Stomach (tissue), 9 donors: ENCODE data around the gene USHBP1. TPM values are rescaled to one million over a fixed set of nuclear protein-coding genes. Genes with fewer than 3 reads are reported as not detected.

Experiments used
- DNase-seq, 2 donors: peaks; one replicate each; pipeline versions ENCODE4 v3.0.0 to v3.0.0-alpha.2; 2013 to 2019
- H3K27ac ChIP-seq, 5 donors: fragments of 200-600 bp in 4 of 5; sonication (generic) in 4 of 5; one replicate each; pipeline ENCODE4 v1.5.1; 2013 to 2019; ENCODE audit warnings: mild to moderate bottlenecking in 1 of 5, moderate library complexity in 1 of 5
- H3K27me3 ChIP-seq, 3 donors: fragments of 200-600 bp; sonication (generic); one replicate each; pipeline ENCODE4 v1.5.1; 2017 to 2019; ENCODE audit warnings: mixed run types in 1 of 3
- H3K36me3 ChIP-seq, 4 donors: fragments of 200-600 bp; sonication (generic); 1 replicate in 3 of 4; 2 replicates in 1 of 4; pipeline ENCODE4 v1.5.1; 2016 to 2019
- H3K4me1 ChIP-seq, 4 donors: fragments of 200-600 bp; sonication (generic); one replicate each; pipeline ENCODE4 v1.5.1; 2016 to 2019
- H3K4me3 ChIP-seq, 4 donors: fragments of 200-600 bp; sonication (generic) in 3 of 4; one replicate each; pipeline ENCODE4 v1.5.1; 2016 to 2019; ENCODE audit warnings: mild to moderate bottlenecking in 1 of 4
- H3K9me3 ChIP-seq, 4 donors: fragments of 200-600 bp; sonication (generic); one replicate each; pipeline ENCODE4 v1.5.1; 2016 to 2019
- EP300 ChIP-seq: sonication (generic); formaldehyde crosslinking; IDR thresholded peaks from one replicate; pipeline ENCODE4 v1.6.1; 2017; ENCODE audit warnings: antibody characterized with exemption
- POLR2A ChIP-seq, 4 donors: fragments of 450-650 bp; IDR thresholded peaks; one replicate each; pipeline ENCODE4 v1.6.1; 2016; ENCODE audit warnings: antibody characterized with exemption in 4 of 4, control low read depth in 2 of 4, mild to moderate bottlenecking in 1 of 4, moderate library complexity in 1 of 4
- POLR2AphosphoS5 ChIP-seq, 3 donors: sonication (generic); formaldehyde crosslinking; IDR thresholded peaks; one replicate each; pipeline ENCODE4 v1.6.1; 2016; ENCODE audit warnings: antibody characterized with exemption in 3 of 3
- WGBS, 5 donors: extraction: QIAGEN DNeasy Blood & Tissue Kit in 3 of 5; methylation state at CpG; one replicate each; pipeline versions ENCODE4 v1.1.5 to v1.1.7; 2013 to 2018; 5-methylcytosine and 5-hydroxymethylcytosine counted together
- intact Hi-C: fragments of 100-400 bp; cut with DNase I; formaldehyde crosslinking; loops from one replicate; pipeline ENCODE4 v1.15.1; 2023; ENCODE audit warnings: low total_unique reads
- polyA plus RNA-seq, 3 donors: library from polyadenylated mRNA; stranded (reverse); fragments of 200-250 nt; gene quantifications; one replicate each; pipeline ENCODE4 v1.2.3, GENCODE V29; 2013
- total RNA-seq, 5 donors: library from RNA; depleted of rRNA; stranded (reverse); fragments of >200 nt; gene quantifications; one replicate each; pipeline versions ENCODE4 v1.1.0 to v1.2.3, GENCODE V29; 2014 to 2016
- TF ChIP-seq, protein P1 (sequence below), 7 experiments: fragments of 450-650 bp in 4 of 7; fragments of 200-600 bp in 3 of 7; sonication (generic) in 3 of 7; IDR thresholded peaks; one replicate each; pipeline ENCODE4 v1.5.1; 2016 to 2019; ENCODE audit warnings: antibody characterized with exemption in 7 of 7, control low read depth in 2 of 7, mild to moderate bottlenecking in 1 of 7
- donor health status: healthy with polysubstance abuse.
- donor health status: Bipolar disorder and iron deficiency.
- donor health status: healthy.

The USHBP1 gene
- total and polyA plus RNA-seq, 8 donors, result 2.1 to 7.7 (median 3.8) TPM; not detected in 2

DNA sequence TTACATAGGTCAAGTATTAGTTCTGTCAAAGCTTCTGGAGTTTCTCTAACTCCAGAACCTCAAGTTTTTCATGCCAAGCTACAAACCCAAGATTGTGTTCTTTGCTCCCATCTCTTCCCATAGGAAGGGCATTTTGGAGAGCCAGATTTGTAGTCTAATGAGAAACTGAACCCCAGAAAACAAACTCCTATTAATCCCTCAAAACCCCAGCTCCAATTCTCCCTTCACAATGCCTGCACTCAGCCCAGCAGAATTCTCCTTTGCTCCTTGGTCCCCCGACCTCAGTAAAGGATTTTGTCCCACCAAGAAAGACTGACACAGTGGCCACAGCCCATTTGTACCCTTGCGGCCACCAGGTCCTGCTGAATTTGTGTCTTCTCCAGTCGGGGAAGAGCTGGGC, 8.4 kb downstream of the USHBP1 start:
- intact Hi-C loops, result no loop called here
- Histone ChIP-seq H3K27me3 (no peaks in the 10 kb centered on the region), H3K4me1 (peaks cover 0 to 5% (median 0%) of the 10 kb centered on the region in 4 donors), H3K9me3 (peaks cover 0 to 9% (median 4%) of the 10 kb centered on the region in 4 donors), H3K4me3 (no peak overlapping the region), H3K27ac (no peak overlapping the region), H3K36me3 (no peaks in the 10 kb centered on the region)
- no peak for TF ChIP-seq POLR2AphosphoS5 (IDR thresholded peaks at IDR 0.05)
- no peak for TF ChIP-seq EP300
- TF ChIP-seq, protein P1, sequence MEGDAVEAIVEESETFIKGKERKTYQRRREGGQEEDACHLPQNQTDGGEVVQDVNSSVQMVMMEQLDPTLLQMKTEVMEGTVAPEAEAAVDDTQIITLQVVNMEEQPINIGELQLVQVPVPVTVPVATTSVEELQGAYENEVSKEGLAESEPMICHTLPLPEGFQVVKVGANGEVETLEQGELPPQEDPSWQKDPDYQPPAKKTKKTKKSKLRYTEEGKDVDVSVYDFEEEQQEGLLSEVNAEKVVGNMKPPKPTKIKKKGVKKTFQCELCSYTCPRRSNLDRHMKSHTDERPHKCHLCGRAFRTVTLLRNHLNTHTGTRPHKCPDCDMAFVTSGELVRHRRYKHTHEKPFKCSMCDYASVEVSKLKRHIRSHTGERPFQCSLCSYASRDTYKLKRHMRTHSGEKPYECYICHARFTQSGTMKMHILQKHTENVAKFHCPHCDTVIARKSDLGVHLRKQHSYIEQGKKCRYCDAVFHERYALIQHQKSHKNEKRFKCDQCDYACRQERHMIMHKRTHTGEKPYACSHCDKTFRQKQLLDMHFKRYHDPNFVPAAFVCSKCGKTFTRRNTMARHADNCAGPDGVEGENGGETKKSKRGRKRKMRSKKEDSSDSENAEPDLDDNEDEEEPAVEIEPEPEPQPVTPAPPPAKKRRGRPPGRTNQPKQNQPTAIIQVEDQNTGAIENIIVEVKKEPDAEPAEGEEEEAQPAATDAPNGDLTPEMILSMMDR (IDR thresholded peaks at IDR 0.05), result no peak
- no peak for TF ChIP-seq POLR2A (IDR thresholded peaks at IDR 0.05)
- no peak for DNase-seq
- WGBS, 5 donors, result 82 to 92% (median 83%) methylated on average over 3 of the region's 3 CpGs

DNA sequence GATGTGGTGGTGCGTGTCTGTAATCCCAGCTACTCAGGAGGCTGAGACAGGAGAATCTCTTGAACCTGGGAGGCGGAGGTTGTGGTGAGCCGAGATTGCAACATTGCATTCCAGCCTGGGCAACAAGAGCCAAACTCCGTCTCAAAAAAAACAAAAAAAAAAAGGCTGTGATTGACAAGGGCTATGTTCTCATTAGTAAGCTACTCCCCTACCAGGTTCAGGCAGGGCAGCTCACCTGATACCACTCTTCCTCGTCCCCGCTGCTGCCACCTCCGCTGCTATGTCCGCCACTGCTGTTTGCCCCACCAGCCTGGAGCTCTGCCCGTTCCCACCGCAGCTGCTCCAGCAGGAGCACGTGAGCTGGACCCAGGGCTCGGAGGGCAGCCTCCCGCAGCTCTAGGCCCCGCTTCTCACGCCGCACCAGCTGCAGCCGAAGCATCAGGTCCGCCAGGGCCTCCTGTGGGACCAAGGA, 9.4 kb downstream of the USHBP1 start:
- H3K27me3 ChIP-seq, result no peaks in the 10 kb centered on the region
- peaks cover 0 to 9% (median 4%) of the 10 kb centered on the region in 4 donors for H3K9me3 ChIP-seq
- peak in 1 of 2 donors; percentile 36 for DNase-seq
- H3K36me3 ChIP-seq, result no peaks in the 10 kb centered on the region
- H3K4me1 ChIP-seq, result no peaks in the 10 kb centered on the region
- no peak overlapping the region for H3K4me3 ChIP-seq
- TF ChIP-seq POLR2AphosphoS5 (IDR thresholded peaks at IDR 0.05), result no peak
- no peak for TF ChIP-seq POLR2A (IDR thresholded peaks at IDR 0.05)
- TF ChIP-seq, protein P1 (IDR thresholded peaks at IDR 0.05), result no peak
- no peak for TF ChIP-seq EP300
- intact Hi-C loops, result no loop called here
- 35 to 58% (median 56%) methylated on average over 17 to 18 of the region's 18 CpGs for WGBS, 5 donors
- peak overlapping the region in 1 of 5 donors; percentile 4 for H3K27ac ChIP-seq

DNA sequence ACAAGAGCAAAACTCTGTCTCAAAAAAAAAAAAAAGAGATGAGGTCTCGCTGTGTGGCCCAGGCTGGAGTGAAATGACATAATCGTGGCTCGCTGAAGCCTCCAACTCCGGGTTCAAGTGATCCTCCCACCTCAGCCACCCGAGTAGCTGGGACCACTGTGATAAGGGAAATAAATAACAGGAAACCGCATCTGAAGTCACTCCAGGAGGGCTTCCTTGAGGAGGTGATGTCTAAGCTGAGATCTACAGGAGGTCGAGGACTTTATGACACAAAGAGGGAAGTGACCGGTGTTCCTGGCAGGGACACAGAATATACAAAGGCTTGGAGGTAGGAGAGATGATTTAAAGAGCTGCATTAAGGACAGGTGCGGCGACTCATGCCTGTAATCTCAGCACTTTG, 9.9 kb downstream of the USHBP1 start:
- intact Hi-C loops, result no loop called here
- Histone ChIP-seq H3K36me3 (no peaks in the 10 kb centered on the region), H3K27ac (no peak overlapping the region), H3K9me3 (peaks cover 0 to 7% (median 3%) of the 10 kb centered on the region in 4 donors), H3K4me1 (peaks cover 0 to 5% (median 0%) of the 10 kb centered on the region in 4 donors), H3K4me3 (no peak overlapping the region), H3K27me3 (no peaks in the 10 kb centered on the region)
- TF ChIP-seq POLR2AphosphoS5 (IDR thresholded peaks at IDR 0.05) (no peak), EP300 (no peak)
- TF ChIP-seq, protein P1 (IDR thresholded peaks at IDR 0.05), result no peak
- WGBS, 5 donors, result 72 to 81% (median 78%) methylated on average over 10 of the region's 10 CpGs
- DNase-seq, result no peak

DNA sequence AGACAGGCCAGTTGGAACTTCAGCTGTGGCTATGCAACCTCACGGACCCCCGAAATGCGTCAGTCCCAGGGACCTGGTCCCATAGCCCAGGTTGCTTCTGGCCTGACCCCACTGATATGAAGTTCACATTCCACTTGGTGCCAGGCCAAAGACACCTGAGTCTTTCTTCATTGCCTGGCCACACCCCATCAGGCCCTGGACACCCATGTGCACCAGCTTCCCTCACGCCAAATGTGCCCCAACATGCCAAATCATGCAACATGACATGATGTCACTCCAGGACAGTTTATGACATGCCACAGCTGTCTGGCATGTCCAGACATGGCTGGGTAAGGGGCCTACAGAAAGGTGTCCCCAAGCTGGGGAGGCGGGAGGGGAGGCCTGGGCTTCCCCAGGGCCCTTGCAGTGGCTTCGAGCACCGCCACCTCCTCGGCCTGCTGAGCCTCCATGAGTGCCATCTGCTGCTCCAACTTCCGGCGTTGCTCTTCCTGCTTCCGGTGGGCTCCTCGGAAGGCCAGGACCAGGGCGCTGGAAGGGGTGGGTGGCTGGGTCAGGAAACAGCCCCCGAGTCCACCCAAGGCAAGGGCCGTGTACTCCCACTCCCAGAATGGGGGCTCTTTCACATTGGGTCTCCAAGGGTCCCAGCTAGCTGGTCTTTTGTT, 14.5 kb downstream of the USHBP1 start:
- H3K36me3 ChIP-seq, result no peaks in the 10 kb centered on the region
- H3K4me1 ChIP-seq, result peaks cover 23 to 41% (median 26%) of the 10 kb centered on the region in 4 donors
- no peaks in the 10 kb centered on the region for H3K27me3 ChIP-seq
- H3K9me3 ChIP-seq, result no peaks in the 10 kb centered on the region
- H3K4me3 ChIP-seq, result no peak overlapping the region
- no peak for TF ChIP-seq POLR2A (IDR thresholded peaks at IDR 0.05)
- no peak for TF ChIP-seq POLR2AphosphoS5 (IDR thresholded peaks at IDR 0.05)
- TF ChIP-seq EP300, result no peak
- TF ChIP-seq, protein P1 (IDR thresholded peaks at IDR 0.05), result no peak
- intact Hi-C loops, result no loop called here
- 74 to 91% (median 87%) methylated on average over 8 to 15 of the region's 15 CpGs for WGBS, 5 donors
- no peak for DNase-seq
- no peak overlapping the region for H3K27ac ChIP-seq
